GM21825 (cell line): Measurements from ENCODE around the gene WIF1.

Source experiments
- ATAC-seq: cut with Tn5 transposase; IDR thresholded peaks from one replicate; pipeline ENCODE4 v1.9.1; 2021; ENCODE audit warnings: mild to moderate bottlenecking, moderate library complexity; ENCODE audit not compliant: unreplicated experiment

The WIF1 gene

GRCh38 chr12:65039301-65039700, 81.8 kb downstream of the WIF1 start:
- no peak for ATAC-seq

GRCh38 chr12:65025136-65025535, 96.0 kb downstream of the WIF1 start:
- ATAC-seq: no peak

- no peak for ATAC-seq
Measured at GRCh38 chr12:65023485-65023884, 97.6 kb downstream of the WIF1 start.

- no peak for ATAC-seq
Measured at GRCh38 chr12:65022960-65023359, 98.1 kb downstream of the WIF1 start.

- no peak for ATAC-seq
Measured at GRCh38 chr12:65022421-65022820, 98.7 kb downstream of the WIF1 start.

- no peak for ATAC-seq
Measured at GRCh38 chr12:65019696-65020234, 101.3 kb downstream of the WIF1 start.

- ATAC-seq: no peak
Measured at GRCh38 chr12:65016881-65017650, 104.0 kb downstream of the WIF1 start.

- ATAC-seq: no peak
Measured at GRCh38 chr12:65015850-65016249, 105.3 kb downstream of the WIF1 start.

- ATAC-seq: no peak
Measured at GRCh38 chr12:65014504-65015271, 106.4 kb downstream of the WIF1 start.

- no peak for ATAC-seq
Measured at GRCh38 chr12:65010437-65010836, 110.7 kb downstream of the WIF1 start.

GRCh38 chr12:65005716-65006115, 115.4 kb downstream of the WIF1 start:
- ATAC-seq: no peak

GRCh38 chr12:65004270-65004669, 116.8 kb downstream of the WIF1 start:
- no peak for ATAC-seq
